ENCODE data around the gene SLCO1B1.
"Not testable (repeated sequence)": the region's sequence is repeated elsewhere in the genome, so short reads cannot be mapped to it uniquely, and the experiment has no call there.

The SLCO1B1 gene

GRCh38 chr12:21130998-21131397, at the start of gene SLCO1B1:
TSS of gene SLCO1B1 (plus strand) at chr12:21131194. CDS start at chr12:21141575, 10,381 bp downstream.
- DNase-seq = no peak

DNA sequence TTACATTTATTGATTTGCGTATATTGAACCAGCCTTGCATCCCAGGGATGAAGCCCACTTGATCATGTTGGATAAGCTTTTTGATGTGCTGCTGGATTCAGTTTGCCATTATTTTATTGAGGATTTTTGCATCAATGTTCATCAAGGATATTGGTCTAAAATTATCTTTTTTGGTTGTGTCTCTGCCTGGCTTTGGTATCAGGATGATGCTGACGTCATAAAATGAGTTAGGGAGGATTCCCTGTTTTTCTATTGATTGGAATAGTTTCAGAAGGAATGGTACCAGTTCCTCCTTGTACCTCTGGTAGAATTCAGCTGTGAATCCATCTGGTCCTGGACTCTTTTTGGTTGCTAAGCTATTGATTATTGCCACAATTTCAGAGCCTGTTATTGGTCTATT, 46.2 kb upstream of the SLCO1B1 start:
- not testable (repeated sequence) for DNase-seq

DNA sequence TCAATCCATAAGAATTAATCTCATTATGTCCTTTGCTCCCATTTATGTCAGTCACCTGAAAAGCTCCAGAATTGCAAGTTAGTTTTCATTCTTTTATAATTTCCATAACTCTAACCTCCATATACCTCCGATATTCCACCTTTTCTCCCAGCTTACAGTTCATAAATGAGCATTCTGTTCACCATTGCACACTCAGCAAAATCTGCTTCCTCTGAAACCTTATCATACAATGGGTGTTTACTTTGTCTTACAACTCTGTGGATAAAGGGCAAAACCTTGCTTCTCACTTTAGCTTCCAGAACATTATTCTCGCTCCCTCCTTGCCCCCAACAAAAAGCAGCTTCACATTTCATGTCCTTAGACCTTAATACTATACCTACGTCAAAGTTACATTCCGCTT, 19.3 kb upstream of the SLCO1B1 start:
- DNase-seq = no peak

- DNase-seq = no peak
These were observed 17.7 kb upstream of the SLCO1B1 start for GRCh38 chr12:21113266-21113665.

GRCh38 chr12:21117995-21118394, 13.0 kb upstream of the SLCO1B1 start:
- DNase-seq = no peak

DNA sequence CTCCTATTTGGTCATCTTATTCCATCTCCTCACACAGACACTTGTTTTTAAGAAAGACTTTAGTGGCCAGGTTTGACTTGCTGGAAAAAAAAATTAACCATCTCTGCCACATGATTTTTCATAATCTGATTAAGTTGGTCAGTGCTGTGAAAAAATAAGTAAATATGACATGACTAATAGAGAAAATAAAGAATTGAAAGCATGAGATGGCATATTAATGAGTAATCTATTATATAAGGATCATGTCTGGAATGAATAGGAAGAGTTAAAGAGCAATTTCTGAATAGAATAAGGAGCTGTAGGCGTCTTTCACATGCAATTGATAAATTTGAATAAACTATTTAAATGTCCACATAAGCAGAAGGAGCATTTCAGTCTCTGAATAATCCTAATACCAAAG, 12.2 kb upstream of the SLCO1B1 start:
- DNase-seq = no peak

- DNase-seq = no peak
These were observed 1.6 kb upstream of the SLCO1B1 start for GRCh38 chr12:21129351-21129750.

DNA sequence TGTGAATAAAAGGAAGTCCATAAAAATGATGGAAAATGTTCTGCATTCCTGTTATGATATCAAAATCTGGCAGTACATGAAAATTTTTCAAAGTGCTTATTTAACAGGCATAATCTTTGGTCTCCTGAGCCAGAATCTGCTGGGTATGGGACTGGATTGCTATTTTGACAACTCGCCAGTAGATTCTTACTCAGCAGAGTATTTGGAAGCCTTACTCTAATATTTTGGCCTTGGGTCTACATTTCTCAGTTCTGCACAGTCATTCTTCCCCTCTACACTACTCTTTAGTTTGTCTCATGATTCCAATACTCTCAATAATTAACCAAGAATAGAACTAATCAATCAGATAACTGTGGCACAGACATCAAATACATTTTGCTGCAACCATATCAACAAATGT, 1.1 kb upstream of the SLCO1B1 start:
- no peak for DNase-seq

GRCh38 chr12:21137318-21137999, 6.5 kb downstream of the SLCO1B1 start:
- DNase-seq = not testable (repeated sequence)

- DNase-seq = no peak
These were observed 7.0 kb downstream of the SLCO1B1 start for GRCh38 chr12:21138016-21138415.

- no peak for DNase-seq
These were observed 13.3 kb downstream of the SLCO1B1 start for GRCh38 chr12:21144309-21144708.

DNA sequence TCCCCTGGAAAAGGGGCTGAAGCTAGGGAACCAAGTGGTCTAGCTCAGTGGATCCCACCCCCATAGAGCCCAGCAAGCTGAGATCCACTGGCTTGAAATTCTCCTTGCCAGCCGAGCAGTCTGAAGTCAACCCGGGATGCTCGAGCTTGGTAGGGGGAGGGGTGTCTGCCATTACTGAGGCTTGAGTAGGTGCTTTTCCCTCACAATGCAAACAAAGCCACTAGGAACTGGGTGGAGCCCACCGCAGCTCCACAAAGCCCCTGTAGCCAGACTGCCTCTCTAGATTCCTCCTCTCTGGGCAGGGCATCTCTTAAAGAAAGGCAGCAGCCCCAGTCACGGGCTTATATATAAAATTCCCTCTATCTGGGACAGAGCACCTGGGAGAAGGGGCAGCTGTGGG, 18.9 kb downstream of the SLCO1B1 start:
- not testable (repeated sequence) for DNase-seq

DNA sequence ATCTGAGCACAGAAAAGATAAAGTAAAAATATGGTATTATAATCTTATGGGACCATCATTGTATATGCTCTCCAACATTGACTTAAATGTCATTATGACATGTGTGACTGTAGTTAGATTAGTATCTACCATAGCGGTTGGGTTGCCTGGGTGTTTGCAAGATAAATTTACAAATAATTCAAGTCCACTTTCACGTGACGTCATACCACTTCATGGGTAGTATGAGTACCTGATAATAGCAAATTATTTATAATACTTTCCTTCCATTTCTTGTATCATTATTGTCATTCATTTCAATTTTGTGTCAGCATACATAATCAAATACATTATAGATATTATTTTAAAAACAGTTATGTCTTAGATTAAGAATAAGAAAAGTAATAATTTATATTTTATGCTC, 20.2 kb downstream of the SLCO1B1 start:
- DNase-seq = no peak

DNA sequence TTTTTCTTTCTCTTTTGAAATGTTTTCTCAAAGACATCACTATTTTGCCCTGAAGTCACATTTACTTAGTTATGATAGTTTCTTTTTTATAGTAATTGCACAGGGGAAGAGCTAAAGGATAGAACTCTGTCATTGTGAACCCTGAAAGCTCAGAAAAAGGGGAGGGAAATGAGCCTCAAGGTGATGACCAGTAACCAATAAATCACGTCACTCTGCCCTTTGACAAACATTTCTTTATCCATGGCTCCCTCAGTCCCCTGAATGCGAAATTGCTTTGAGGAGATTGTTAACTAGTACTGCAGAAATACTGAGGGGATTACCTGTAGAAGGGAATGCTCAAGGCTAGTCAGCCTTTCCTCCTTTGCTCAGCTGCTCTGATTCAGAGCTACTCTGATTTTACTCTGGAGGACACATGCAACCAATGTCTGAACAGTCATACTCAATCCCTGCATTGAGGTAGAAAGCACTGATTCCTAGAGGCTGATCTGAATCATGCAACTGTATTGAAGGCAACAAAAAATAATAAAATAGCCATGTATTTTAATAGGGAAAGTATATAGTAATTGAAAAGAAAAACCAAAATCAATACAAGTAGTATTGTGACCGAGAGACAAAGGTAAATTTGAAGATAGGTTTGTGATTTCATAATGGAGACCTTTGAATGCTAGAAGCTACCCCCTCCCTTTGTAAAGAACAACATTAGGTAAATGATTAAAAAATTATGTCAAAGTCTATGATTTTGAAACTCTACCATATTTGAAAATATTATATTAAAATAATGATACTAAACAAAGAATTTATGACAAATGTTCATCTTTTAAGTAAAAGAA, 24.7 kb downstream of the SLCO1B1 start:
- DNase-seq = no peak

DNA sequence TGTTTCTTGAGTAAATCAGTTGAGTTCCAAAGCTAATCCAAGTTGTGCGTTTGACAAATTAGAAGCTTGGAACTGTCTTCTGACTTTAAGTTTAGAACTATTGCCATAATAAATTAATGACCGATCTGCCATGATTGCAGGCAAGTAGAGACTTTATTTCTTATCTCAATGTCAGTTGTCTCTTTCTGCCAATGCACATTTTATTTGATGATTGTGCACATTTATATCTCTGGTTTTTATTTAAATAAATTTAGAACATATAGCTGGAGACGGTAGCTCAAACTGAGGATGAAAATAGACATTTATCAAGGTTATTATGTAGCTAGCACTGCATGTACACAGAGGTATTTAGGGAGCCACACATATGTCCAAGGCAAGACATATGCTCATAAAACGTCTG, 34.1 kb downstream of the SLCO1B1 start:
- no peak for DNase-seq

DNA sequence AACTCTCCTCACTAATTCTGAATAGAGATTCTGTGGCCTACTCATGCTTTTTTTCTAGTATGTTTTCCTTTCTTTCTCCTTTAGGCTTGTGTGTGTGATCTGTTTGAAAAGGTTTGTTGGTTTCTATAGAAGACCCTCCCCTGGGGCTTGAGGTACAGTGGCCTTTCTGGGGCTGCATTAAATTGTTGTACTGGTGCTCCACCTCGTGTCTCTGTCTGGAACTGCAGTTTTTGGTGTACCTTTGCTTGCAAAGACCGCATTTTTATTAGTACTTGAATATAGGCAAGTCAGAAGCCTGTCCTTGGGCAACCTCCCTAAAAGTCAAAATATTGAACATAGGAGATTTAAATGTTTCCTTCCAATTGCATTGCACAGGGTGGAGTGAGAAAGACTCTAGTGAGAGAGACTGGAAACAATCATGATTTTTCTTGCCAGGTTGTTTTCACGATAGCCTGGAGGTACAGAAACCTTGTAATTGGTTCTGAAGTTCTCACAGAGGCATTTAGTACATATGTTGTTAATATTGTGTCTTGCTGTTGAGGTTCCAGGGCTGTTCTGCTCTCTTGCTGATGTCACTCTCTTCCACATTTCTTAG, 39.0 kb downstream of the SLCO1B1 start:
- peak; percentile 23 for DNase-seq

GRCh38 chr12:21172079-21172478, 41.1 kb downstream of the SLCO1B1 start:
- no peak for DNase-seq

DNA sequence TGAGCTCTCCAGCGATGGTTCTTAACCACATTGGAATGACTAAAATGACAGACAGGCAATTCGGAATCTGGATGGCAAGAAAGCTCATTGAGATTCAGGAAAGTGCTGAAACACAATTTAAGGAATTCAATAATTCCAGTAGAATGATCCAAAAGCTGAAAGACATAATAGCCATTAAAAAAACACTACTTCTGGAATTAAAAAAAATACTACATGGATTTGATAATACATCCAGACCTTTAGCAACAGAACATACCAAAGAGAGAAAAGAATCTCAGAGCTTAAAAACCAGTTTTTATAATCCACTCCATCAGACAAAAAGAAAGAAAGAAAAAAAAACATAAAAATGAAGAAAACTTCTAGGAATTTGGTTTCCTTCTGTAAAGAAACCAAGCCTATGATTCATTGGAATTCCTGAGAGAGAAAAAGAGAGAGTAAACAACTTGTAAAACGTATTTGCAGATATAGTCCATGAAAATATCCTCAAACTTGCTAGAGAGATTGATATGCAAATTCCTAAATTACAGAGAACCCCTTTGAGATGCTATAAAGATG, 52.8 kb downstream of the SLCO1B1 start:
- DNase-seq = no peak

DNA sequence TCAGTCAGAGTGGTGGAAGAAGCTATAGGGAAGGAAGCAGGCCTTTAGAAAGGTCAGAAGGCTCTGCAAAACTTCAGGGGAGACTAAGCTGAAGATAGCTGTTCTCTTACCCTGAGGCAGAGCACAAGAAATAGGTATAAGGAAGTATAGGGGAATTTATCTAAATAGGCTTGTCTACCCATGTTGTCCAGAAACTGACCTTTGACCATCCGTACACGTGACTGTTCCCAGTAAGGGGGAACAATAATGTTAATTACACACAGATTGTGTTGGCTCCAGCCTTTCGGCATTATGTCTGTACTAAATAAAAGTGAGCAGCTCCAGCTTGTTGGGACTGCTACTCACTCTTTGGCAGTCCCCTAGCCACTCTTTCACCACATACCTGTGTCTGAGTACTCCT, 59.0 kb downstream of the SLCO1B1 start:
- DNase-seq = no peak

GRCh38 chr12:21214433-21214832, 83.4 kb downstream of the SLCO1B1 start:
- not testable (repeated sequence) for DNase-seq

DNA sequence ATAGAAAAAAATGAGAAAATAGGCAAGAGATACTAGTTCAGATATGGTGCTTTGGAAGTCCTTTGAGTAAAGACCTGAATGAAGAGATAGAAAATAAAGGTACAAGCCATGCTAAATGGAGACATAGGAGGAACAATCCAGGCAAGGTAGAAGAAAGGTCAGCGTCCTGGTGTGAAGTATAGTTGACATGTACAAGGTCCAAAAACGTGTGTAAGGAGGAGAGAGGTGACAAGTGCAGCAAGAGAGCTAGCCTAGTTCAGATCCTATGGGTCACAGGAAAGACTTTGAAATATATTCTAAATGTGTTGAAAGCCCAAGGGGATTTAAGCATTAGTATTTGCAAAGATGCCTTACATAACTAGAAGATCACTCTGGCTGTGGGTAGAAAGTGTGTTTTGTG, 88.2 kb downstream of the SLCO1B1 start:
- no peak for DNase-seq

DNA sequence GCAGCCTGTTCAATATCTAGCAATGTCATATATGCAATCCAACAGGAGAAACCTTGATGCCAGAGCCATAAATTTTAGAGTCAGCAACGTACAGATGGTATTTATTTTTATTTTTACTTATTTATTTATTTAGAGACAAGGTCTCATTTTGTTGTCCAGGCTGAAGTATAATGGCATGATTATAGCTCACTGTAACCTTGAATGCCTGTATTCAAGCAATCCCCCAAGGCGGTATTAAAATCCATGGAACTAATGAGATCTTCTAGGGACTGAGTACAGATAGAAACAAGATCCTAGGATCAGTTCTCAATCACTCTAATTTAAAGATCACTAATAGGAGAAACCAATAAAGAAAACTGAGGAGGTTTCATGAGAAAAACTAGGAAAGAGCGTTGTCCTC, 89.3 kb downstream of the SLCO1B1 start:
- no peak for DNase-seq

DNA sequence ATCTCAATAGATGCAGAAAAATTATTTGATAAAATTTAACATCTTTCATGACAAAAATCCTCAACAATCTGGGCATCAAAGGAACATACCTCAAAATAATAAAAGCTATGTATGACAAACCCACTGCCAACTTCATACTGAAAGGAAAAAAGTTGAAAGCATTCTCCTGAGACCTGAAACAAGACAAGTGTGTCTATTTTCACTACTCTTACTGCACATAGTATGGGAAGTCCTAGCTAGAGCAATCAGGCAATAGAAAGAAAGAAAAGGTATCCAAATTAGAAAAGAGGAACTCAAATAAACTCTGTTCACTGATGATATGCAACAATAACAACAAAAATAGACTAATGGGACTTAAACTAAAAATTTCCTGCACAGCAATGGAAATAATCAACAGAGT, 90.1 kb downstream of the SLCO1B1 start:
- DNase-seq = no peak

DNA sequence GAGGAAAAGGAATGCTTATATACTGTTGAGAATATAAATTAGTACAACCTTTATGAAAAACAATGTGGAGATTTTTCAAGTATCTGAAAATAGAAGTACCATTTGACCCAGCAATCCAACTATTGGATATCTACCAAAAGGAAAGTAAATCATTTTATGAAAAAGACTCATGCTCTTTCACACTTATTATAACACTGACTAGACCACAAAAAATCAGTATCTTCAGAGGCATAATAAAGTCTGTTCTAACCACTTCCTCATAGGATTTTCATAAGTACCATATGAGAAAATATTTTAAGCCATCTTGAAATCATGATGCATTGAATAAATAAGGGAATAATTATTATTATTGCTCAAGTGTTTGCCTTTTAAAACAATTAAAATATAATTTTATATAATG, 90.8 kb downstream of the SLCO1B1 start:
- DNase-seq = no peak

Data from NCI-H446 treated with DMSO at 0.1 percent for 48 hours (cell line).